ENCODE data around the gene FOXA2.

Gene FOXA2

DNA sequence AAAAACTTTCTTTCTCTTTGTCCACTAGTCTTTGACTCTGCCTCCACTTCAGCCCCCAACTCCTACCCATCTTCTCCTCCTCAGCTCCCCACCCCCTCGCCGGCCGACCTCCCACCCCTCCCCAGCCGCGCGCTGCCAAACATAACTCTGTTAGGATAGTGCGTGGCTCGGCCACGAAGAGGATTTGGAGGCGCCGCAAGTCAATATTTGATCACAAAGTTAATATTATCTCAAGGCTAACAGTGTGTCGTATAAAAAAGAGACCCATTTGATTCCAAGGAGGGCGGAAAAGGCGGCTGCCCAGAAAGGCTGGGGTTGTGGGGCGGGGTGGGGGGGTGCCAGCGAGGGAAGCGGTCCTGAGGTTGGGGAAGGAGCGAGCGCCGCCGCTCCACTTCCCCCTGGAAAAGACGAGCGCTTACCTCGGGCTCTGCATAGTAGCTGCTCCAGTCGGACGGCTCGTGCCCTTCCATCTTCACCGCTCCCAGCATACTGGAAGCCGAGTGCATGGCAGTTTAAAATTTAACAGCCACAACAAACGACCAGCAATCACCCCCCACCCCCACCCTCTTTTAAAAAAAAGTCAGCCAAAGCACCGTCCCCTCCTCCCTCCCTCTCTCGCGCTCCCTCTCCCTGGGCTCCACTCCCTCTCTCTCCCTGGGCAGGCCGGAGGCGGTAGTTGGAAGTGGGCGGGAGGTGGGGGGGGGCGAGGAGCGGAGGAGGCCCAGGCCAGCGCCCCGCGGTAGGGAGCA lies 425 bp downstream of the FOXA2 start:
- no peak for DNase-seq

DNA sequence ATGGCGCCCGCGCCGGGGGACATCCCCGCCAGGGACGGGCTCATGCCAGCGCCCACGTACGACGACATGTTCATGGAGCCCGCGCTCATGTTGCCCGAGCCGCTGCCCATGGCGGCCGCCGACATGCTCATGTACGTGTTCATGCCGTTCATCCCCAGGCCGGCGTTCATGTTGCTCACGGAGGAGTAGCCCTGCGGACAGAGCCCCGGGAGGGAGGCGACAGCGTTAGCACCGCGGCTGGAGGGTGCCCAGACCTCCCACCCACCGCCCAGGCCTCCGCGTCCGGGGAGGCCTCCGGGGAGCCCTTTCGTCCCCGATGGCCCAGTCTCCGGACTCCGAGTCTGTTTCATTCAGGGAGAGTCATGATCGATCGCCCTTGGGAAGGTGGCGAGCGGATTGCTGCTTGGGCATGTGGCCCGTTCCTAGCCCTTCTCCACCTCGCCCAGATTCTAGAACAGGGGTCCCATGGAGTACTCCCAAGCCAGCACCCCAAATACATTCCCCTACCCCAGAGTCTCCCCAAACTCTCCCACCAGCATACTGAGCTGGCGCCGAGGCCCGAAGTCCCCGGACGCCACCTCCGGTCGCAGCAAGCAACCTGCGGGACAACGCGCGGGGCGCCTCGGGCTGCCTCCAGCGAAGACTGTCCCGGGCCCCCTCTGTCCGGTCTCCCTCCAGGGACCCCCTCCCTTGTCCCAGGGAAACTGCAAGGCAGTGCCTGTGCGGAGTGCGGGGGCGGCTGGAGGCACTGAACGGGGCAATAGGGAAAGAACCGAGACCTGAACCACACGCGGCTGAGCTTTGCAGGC lies 1.2 kb downstream of the FOXA2 start:
- no peak for DNase-seq

DNA sequence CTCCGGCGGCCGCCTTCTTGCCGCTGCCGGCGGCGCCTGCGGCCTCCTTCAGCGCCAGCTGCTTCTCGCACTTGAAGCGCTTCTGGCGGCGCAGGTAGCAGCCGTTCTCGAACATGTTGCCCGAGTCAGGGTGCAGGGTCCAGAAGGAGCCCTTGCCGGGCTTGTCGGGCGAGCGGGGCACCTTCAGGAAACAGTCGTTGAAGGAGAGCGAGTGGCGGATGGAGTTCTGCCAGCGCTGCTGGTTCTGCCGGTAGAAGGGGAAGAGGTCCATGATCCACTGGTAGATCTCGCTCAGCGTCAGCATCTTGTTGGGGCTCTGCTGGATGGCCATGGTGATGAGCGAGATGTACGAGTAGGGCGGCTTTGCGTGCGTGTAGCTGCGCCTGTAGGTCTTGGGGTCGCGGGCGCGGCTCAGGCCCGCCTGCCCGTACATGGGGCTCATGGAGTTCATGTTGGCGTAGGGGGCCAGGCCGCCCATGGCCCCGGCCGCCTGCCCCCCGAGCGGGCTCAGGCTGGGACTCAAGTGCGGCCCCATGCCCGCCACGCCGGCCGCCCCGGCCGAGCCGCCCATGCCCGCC lies 1.9 kb downstream of the FOXA2 start:
- no peak for DNase-seq

DNA sequence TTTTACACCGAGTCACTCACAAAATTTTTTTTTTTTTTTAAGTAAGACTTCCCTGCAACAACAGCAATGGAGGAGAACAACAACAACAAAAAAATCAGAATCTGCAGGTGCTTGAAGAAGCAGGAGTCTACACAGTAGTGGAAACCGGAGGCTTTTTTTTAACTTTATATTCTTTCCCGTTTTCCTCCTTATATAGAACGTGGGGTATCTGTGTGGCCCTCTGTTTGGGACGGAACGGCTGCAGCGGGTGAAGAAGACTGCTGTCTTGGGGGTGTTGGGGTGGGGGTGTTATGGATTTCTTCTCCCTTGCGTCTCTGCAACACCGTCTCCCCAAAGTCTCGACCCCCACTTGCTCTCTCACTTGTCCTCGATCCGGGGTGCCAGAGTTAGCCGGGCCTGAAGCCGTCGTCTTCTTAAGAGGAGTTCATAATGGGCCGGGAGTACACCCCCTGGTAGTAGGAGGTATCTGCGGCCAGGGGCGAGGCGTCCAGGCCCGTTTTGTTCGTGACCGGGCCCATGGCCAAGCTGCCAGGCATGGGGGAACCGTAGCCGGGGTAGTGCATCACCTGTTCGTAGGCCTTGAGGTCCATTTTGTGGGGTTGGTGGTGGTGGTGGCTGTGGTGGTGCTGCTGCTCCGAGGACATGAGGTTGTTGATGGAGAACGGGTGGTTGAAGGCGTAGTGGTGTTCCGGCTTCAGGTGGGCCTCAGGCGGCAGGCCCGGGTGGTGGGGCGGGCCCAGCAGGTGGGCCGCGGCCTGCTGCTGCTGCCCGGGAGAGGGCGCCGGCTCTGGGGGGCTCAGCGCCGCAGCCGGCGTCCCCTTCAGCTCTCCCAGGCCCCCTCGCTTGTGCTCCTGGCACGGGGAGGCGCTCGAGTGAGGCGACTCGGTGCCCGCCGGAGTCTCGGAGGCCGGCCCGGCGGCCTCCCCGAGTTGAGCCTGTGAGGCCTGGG lies 2.7 kb downstream of the FOXA2 start:
- DNase-seq: no peak

DNA sequence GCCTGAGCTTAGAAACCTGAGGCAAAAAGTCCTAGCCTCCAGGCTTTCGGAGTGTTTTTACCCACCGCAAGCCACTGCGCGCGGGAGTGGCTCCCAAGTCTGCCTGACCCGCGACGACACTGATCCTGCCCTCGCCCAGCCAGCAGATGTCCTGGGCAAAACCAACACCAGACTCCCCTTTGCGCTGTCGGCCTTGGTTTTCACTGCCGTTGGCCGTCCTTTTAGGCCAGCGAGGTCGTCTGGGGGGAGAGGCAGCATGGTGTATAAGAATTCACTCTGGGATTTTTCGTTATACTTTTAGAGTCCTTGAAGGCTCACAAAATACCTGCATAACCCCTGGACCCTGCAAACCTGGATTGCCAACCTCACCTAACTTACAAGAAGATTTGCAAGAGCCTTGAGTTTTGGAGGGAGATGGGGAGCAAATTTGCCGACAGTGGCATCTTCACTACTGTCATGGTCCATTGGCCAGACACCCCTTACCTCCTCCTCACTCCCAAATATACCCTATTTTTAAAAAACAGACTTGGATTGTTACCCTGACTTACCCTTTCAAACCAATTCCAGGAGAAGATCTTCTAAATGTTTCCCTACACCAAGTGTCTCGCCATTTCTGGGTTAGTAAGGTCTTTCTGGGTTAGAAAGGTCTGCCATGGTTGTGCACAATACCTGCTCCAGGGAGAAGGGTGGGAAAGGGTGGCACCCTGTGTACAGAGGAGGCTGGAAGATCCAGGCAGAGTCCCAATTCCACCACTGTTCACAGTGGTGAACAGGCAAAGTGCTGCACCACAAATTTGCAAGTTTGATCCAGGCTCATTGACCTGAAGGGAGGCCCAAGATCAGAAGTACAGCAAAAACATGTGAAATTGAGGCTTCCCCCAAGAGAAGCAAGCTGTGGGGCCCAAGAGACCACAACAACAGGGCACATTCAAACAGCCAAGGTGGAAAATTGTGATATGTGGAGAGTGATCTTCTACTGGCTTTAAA lies 4.4 kb downstream of the FOXA2 start:
- no peak for DNase-seq

DNA sequence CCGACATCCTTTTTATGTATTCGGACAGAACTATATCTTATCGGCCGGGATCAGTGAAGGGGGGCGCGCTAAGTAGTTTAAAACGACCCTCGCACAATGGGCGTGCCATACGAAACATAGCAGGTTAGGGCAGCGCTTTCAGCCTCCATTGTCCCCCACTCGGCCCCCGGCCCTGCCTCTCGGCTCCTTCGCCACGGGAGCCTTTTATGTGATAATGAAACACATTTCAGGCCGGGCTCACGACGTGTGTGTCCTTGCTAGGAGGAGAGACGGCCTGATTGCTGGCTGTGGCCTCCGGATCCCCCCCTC lies 5.3 kb downstream of the FOXA2 start:
- no peak for DNase-seq

DNA sequence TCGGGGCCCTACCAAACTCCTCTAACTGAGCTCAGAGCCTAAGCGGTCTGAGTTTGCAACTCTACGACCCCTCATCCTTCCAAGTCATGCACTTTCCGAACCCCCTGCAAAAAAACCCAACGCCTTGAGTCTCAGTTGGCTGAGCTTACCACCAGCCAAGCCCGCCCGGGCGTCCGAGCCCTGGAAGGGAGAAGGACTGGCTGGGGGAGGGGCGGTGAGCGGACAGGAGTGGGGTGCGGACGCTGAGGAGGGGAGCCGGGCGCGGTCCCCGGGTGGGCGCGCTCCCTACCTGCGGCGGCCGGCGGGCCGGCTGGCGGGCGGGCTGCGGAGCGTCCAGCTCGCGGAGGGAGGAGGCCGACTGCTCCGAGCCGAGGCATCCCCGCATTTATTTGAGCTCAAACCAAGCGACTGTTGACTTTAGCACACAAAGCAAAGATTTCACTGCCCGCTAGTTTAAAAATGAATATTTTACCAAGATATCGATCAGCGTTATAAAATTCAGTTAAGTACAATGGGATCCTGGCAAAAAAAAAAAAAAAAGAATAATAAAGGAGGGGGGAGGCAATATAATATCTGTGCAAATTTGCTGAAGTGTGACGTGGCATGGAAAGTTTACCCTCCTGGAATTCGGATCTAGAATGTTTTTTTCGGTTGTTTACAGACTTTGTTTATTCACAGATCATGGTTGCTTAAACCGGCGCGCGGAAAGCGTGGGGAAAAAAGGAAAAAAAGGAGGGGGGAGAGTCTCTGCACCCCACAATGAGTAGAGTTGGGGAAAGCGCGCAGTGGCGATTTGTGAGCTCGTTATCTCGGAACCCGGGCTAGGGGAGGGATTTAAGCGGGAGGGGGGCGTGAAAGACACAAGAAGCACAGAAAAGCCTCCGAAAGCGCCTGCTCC lies 5.9 kb downstream of the FOXA2 start:
- DNase-seq: no peak

DNA sequence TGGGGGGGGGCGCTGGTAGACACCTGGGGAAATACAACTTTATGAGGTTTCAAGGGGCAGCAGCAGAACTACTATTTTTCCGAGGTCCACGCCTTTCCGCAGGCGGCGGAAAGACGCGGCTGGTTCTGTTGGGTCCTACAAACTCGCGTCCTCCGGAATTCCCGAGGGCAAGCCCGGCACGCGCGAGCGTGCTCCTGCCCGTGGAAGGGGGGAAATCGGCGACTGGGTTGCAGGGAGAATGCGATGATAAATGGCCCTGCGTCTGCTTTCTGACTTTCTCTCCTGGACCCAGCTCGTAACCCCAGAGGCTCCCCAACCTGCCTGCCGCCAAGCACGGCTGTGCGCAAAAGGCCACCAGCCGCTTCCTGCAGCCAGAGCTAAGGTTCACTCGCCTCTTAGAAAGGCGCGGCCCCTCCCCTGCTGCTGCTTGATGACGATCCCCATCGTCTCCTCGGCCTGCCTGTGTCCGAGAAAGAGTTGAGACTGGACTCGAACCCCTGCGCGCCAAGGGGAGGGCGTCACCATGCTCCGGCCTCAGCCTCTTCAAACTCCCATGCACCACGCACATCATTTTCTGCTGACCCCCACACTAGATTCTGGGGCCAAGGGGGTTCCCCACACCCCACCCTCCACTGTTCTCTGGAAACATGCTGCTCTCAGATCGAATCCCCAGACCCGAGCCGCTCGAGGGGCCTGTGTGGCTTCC lies 6.7 kb downstream of the FOXA2 start:
- no peak for DNase-seq

DNA sequence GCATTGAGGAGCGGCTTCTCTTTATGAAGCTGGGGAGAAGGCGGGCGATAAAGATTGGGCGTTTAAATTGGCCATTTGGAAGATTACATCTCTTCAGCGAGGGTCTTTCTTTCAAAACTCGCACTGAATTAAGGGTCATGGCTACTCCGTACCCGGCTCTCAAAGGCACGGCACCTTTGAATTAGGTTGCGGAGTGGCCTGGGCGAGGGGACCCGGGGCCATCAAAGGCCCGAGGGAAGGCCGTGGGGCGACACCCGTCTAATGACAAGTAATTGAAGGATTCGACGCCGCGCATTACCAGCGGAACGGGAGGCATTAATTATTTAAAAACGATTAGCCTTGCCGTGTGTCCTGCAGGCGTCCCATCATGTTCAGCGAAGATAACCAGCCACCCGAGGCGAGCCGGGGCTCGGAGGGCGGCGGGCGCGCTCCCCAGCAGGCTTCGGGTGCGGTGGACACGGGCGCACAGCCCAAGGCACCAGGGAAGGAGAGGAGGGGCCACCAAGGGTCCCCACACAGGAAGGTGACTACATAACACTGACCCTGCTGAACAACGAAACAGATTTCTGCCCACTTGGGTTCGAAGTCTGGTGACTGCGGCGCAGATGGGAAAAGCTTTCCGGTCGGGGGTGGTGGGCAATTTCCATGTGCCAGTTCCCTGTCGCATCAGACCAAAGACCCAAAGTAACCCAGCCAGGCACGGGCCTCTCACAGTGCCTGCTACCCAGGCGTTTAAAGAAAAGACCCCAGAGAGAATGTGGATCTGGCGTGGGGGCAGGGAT lies 7.4 kb downstream of the FOXA2 start:
- no peak for DNase-seq

DNA sequence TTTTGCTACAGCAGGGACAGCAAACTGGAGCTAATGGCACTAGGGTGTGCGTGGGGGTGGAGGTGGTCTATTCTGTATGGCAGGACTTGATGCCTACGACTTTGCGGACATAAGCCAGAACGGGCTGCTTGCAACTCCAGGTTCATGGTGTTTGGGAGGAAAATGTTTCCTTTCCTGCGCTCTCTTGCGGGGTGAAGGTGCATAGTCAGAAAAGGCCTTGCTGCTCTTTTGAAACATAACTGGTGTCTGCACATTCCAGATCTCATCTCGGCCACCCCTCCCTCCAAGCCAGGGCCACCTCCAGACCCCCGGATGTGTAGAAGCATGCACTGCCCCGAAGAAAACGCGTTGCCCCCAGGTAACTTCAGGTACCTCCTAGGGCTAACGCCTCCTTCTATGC lies 8.1 kb downstream of the FOXA2 start:
- DNase-seq: no peak

DNA sequence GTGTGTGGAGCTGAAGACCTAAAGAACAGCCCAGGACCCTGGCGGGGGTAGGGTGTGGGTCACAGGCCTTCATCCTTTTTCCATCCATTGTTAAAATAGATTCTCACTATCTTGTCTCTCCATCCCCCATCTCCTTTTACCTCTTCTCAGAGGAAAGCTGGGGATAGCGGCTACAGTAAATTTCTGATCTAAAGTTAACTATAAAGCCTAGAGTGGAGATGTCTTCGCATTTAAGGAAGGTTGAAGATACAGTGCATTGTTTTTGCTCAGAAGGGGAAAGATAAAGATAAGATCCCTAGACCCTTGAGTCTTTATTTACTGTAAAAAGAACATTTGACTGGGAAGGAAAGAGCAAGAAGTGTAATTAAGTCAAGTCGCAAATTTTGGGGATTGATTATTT lies 8.6 kb downstream of the FOXA2 start:
- DNase-seq: no peak

DNA sequence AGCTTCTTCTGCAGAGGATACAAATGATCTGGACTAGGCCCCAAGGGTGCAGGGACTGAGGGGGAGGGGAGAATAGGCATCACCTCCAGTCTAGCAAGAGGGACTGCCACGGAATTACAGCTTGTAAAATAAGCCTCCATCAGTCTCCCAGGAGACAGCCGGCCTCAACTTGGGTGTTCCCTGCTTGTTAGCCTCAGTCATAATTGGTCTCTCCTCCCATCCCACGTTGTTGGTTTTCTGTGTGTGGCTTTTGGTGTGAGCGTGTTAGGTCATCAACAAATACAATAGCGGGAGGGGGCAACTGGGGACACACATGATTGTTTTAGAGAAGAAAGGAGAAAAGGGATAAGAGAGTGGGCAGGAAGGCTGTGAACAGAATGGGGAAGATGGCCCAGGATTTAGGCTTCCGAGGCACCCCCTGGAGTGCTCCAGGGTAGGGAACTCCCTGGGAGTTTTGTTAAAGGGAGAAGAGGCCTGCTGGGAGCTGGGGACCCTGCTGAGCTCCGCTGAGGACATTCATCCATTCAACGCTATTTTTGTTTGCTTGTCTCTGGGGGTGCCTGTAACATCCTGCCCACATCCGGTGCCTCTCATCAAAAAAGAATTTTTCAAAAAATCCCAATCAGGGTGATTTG lies 9.2 kb downstream of the FOXA2 start:
- DNase-seq: no peak

DNA sequence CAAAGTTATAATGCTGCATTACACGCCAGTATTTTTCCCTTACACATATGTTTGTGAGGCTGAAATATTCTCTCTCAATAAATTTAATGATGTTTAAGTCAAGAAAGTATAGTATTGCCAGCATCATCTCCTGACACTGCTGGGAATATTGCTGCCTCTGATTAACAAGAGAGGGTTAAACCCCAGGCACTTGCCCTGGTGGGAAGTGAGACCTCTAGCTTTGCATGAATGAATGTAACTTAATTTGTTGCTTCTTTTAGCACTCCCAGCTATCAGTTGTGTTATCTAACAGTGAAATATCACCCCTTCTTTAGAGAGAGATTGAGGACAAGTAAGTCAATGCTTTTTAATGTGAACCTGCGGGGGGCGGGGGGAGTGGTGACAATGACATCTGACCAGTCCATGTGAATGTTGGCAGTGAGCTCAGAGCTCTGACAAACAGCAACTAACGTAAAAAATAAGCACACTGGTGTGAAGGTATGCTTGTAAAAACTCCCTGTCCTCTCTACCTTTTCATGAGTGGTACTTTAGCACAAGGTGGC lies 9.8 kb downstream of the FOXA2 start:
- no peak for DNase-seq

DNA sequence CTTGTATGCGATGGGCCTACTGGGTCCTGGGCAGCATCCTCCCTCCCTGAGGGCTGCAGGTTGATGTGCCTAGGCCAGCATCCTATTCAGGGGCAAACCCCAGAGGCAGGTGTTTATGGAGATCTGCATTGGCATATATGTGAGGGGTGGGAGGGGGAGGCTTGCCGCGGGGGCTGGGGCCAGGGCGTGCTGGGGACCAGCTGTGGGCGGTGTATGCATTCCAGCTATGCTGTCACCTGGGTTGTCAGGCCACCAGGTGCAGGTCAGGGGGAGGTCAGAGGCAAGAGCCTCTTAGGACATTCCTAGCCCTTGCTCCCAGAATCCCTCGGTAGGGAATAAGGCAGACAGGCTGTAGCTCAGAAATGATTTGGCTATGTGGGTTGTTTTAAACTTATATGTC lies 11.9 kb downstream of the FOXA2 start:
- no peak for DNase-seq

DNA sequence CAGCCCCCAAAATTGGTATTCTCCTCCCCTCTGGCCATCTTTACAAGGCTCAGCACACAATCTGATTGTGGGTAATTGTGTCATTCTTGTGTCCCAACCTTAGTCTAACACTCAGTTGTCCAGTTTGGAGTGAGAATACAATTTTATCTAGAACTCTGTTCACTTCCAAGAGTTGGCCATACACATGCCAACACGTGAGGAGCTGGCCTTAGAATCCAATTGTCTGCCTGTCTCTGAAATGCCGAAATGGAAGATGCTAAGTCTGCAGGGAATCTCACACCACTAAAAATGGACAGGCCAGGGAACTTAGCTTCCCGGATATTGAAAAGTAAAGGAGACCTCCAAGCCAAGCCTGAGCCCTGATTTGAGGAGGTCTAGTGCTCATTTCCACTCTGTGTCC lies 12.3 kb downstream of the FOXA2 start:
- DNase-seq: no peak

DNA sequence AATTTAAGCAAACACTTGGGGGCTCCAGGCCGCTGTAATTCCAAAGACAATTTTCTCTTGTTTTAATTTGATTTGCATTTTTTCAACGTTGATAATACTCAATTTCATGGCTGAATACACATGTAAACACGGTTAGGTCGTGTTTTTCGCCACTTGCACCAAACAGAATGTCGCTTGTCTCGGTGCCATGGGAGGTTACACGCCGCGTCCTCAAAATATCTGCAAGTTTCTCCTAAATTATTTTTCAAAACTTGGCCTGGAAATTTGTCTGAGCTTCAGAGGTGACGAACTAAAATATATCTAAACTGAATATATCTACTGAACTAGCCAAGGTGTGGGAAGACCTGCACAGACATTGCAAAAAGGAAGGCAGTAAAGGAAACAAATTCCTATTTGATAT lies 15.0 kb downstream of the FOXA2 start:
- DNase-seq: no peak

DNA sequence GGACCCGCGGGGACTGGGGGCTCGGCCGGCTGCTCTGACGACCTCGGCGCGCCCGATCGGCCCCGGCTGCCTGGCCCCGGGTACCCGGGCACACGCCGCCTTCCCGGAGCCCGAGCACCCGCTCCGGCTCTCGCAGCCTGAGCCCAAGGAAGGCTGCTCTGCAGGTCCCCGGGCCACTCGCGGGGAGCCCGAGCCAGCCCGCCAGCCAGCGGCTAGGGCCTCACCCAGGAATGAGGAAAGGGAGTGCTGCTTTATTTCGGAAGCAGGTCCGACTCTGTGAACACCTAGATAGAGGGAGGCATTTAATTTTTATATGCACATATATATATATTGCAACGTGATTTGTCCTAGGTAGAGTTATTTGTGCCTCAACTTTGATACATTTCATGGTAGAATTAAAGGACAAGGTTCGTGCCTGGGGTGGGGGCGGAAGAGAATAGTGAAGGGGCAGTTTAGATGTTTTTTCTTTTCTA lies 15.5 kb downstream of the FOXA2 start:
- no peak for DNase-seq

Measured in activated naive CD4-positive, alpha-beta T cell (primary cell).